Measurements from ENCODE around the gene HCAR1. TPM values are rescaled to one million over a fixed set of nuclear protein-coding genes. Genes with fewer than 3 reads are reported as not detected.
"Not testable (repeated sequence)": the region's sequence is repeated elsewhere in the genome, so short reads cannot be mapped to it uniquely, and the experiment has no call there.

The HCAR1 gene
- total and polyA plus RNA-seq, 4 donors: 0.01 to 0.19 TPM; not detected in 2

DNA sequence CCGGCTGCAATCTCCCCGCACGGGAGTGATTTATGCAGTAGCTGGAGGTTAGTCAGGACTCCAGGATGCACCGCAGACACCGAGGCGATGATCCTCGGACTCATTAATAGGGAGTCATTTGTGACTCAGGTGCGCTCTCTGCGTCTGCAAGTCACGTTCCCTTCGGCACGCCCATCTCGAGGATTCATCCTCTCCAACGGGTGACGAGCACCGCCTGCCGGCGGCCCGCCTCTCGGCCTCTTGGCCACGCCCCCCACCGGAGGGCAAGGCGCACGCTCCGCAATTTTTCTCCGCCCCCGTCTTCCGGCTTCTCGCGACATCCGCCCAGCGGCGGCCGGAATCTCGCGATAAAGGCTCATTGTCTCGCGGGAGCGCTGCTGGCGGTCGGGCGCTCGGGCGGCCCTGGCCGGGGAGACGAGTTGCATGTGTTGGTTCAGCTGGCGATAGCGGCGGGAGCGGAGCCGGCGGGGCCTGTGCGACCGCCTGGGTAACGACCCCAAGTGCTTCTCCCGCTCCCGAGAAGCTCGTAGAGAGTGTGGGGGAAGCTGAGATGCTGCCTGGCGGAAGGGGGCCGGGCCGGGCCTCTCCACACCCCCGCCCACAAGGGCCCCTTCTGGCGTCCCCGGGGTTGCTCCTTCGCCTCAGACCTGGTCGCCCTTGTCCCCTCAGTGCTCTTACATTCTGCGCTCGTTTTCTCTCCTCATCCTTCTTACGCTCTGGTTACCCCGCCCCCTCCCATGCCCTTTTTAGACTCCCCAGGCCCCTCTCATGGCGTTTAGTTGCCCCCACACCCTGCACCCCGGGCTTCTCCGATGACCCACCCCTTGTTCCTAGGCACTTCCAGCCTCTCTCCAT lies 22.0 kb upstream of the HCAR1 start, which contains the start of gene DENR:
DENR (plus strand) TSS at position 361 of the 855 bp plus-strand sequence. CDS start 878 bp downstream, outside the sequence.
- Histone ChIP-seq H3K27me3 (ENCODE audit: control insufficient read depth in 4 of 4, insufficient read depth in 4 of 4, low read length in 3 of 4) (no peaks in the 10 kb centered on the region), H3K4me1 (ENCODE audit: control insufficient read depth in 4 of 4, insufficient read depth in 4 of 4, low read length in 3 of 4) (peaks cover 0 to 18% (median 9%) of the 10 kb centered on the region in 4 donors), H3K4me3 (ENCODE audit: low read depth in 1 of 3, low read length in 3 of 3) (peak within 1 kb of the TSS; percentile 78 to 81 (median 80)), H3K9ac (ENCODE audit: low read depth in 1 of 2, low read length in 2 of 2) (peak within 1 kb of the TSS; percentile 78 to 92), H3K36me3 (ENCODE audit: control insufficient read depth in 4 of 4, insufficient read depth in 3 of 4, low read depth in 1 of 4, low read length in 3 of 4) (peaks cover 4 to 19% (median 10%) of the 10 kb centered on the region in 4 donors), H3K27ac (ENCODE audit: low read depth in 1 of 2, low read length in 2 of 2) (peak within 1 kb of the TSS; percentile 40 to 83), H3K9me3 (ENCODE audit: control insufficient read depth in 4 of 4, low read length in 3 of 4) (no peaks in the 10 kb centered on the region)
- peak; percentile 99 for DNase-seq (ENCODE audit: low spot score)
- TF ChIP-seq FOXA1 (IDR thresholded peaks at IDR 0.05) (no peak), RAD21 (IDR thresholded peaks at IDR 0.05) (peak; percentile 85 to 92), GABPA (IDR thresholded peaks at IDR 0.05 in 1 of 2, conservative IDR thresholded peaks at IDR 0.05 in 1 of 2) (peak; percentile 56 to 88), HNF4G (IDR thresholded peaks at IDR 0.05) (no peak), HNF4A (conservative IDR thresholded peaks at IDR 0.05) (no peak), EGR1 (IDR thresholded peaks at IDR 0.05; ENCODE audit: low read depth in 2 of 2) (peak; percentile 99), RXRA (IDR thresholded peaks at IDR 0.05) (peak in 1 of 2 donors; percentile 16), YY1 (IDR thresholded peaks at IDR 0.05) (peak; percentile 72), CTCF (IDR thresholded peaks at IDR 0.05; ENCODE audit: low read depth, low read length, missing input control) (peak; percentile 68), ZBTB33 (IDR thresholded peaks at IDR 0.05) (peak; percentile 100), JUND (IDR thresholded peaks at IDR 0.05) (peak; percentile 47 to 66), FOXA2 (IDR thresholded peaks at IDR 0.05) (no peak), NR2F2 (IDR thresholded peaks at IDR 0.05) (no peak), SP1 (IDR thresholded peaks at IDR 0.05) (peak; percentile 65), TAF1 (conservative IDR thresholded peaks at IDR 0.05) (no peak)
- TF ChIP-seq, protein P1, sequence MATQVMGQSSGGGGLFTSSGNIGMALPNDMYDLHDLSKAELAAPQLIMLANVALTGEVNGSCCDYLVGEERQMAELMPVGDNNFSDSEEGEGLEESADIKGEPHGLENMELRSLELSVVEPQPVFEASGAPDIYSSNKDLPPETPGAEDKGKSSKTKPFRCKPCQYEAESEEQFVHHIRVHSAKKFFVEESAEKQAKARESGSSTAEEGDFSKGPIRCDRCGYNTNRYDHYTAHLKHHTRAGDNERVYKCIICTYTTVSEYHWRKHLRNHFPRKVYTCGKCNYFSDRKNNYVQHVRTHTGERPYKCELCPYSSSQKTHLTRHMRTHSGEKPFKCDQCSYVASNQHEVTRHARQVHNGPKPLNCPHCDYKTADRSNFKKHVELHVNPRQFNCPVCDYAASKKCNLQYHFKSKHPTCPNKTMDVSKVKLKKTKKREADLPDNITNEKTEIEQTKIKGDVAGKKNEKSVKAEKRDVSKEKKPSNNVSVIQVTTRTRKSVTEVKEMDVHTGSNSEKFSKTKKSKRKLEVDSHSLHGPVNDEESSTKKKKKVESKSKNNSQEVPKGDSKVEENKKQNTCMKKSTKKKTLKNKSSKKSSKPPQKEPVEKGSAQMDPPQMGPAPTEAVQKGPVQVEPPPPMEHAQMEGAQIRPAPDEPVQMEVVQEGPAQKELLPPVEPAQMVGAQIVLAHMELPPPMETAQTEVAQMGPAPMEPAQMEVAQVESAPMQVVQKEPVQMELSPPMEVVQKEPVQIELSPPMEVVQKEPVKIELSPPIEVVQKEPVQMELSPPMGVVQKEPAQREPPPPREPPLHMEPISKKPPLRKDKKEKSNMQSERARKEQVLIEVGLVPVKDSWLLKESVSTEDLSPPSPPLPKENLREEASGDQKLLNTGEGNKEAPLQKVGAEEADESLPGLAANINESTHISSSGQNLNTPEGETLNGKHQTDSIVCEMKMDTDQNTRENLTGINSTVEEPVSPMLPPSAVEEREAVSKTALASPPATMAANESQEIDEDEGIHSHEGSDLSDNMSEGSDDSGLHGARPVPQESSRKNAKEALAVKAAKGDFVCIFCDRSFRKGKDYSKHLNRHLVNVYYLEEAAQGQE (IDR thresholded peaks at IDR 0.05): peak; percentile 41
- TF ChIP-seq, protein P2, sequence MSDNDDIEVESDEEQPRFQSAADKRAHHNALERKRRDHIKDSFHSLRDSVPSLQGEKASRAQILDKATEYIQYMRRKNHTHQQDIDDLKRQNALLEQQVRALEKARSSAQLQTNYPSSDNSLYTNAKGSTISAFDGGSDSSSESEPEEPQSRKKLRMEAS (IDR thresholded peaks at IDR 0.05): peak; percentile 70
- TF ChIP-seq, protein P3, sequence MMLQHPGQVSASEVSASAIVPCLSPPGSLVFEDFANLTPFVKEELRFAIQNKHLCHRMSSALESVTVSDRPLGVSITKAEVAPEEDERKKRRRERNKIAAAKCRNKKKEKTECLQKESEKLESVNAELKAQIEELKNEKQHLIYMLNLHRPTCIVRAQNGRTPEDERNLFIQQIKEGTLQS (IDR thresholded peaks at IDR 0.05): no peak
- under 1% methylated on average over 73 of the region's 73 CpGs for WGBS

- WGBS: 84% methylated on average over 17 of the region's 17 CpGs
These were observed 20.3 kb upstream of the HCAR1 start for GRCh38 chr12:122750781-122751515.

More at GRCh38 chr12:122750781-122751515, 20.3 kb upstream of the HCAR1 start:
- Histone ChIP-seq H3K4me1 (ENCODE audit: control insufficient read depth in 4 of 4, insufficient read depth in 4 of 4, low read length in 3 of 4) (peaks cover 0 to 18% (median 9%) of the 10 kb centered on the region in 4 donors), H3K36me3 (ENCODE audit: control insufficient read depth in 4 of 4, insufficient read depth in 3 of 4, low read depth in 1 of 4, low read length in 3 of 4) (peaks cover 0 to 11% (median under 1%) of the 10 kb centered on the region in 4 donors)
- not testable (repeated sequence) for H3K9me3 ChIP-seq (ENCODE audit: control insufficient read depth in 4 of 4, low read length in 3 of 4); H3K4me3 ChIP-seq (ENCODE audit: low read depth in 1 of 3, low read length in 3 of 3); DNase-seq (ENCODE audit: low spot score); H3K27me3 ChIP-seq (ENCODE audit: control insufficient read depth in 4 of 4, insufficient read depth in 4 of 4, low read length in 3 of 4); H3K9ac ChIP-seq (ENCODE audit: low read depth in 1 of 2, low read length in 2 of 2); H3K27ac ChIP-seq (ENCODE audit: low read depth in 1 of 2, low read length in 2 of 2)

Data from liver (tissue), 9 donors.